ENCODE results near the gene CFC1.
"Not testable (repeated sequence)": the region's sequence is repeated elsewhere in the genome, so short reads cannot be mapped to it uniquely, and the experiment has no call there.

The CFC1 gene

DNA sequence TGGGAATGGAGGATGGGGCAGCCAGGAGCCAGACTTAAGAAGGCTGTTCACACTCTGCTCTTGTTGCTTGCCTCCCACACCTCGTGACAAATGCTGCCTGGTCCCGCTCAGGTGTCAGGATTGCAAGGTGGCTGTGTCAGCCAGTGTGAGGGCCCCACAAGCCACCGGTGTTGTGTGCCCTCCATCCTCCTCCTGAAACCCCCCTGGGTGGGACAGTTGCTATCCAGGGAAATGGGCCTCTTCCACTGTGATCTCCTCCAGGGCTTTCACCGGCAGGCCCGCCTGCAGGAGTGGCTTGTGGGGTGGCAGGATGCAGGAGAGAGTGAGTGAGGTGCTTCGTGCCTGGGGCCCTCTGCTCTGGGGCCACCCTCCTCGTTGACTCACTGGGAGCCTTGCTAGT, 16.4 kb downstream of the CFC1 start:
- DNase-seq (ENCODE audit: low read depth) = not testable (repeated sequence)

DNA sequence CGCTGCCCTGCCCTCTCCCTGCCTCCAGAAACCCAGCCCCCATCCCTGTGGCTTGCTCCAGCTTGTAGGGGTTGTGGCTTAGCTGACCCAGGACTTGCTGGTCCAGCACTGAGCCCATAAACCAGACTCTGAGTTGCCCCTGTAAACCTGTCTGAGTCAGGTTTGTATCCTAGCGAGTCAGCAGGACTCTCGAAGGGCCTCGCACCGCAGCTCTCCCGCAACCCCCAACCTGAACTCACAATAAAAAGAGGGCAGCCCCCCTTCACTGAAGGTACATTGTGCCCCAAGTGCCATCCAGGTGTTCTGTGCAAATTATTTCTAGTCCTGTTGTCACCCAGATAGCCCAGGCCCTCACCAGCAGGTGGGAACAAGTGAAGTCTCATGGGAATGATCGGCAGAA, 17.9 kb downstream of the CFC1 start:
- DNase-seq (ENCODE audit: low read depth) = not testable (repeated sequence)

DNA sequence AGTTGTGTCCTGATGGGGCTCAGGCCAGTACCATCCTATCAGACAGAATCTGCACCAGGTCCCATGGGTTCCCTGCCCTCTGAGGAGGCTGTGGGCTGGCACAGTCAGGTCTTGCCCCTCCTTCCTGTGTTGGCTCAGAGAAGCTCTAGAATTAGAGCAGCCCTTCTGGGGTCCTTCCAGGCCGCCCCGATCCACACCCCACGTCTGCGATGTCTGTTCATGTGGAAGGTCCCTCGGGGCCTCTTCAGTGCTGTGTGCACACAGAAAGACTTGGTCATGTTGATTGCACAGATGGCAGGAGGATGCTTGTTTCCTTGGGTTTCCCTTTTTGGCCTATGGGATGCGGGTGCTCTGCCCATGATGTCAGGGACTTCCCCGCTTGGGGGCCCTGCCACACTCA, 20.3 kb downstream of the CFC1 start:
- not testable (repeated sequence) for DNase-seq (ENCODE audit: low read depth)

DNA sequence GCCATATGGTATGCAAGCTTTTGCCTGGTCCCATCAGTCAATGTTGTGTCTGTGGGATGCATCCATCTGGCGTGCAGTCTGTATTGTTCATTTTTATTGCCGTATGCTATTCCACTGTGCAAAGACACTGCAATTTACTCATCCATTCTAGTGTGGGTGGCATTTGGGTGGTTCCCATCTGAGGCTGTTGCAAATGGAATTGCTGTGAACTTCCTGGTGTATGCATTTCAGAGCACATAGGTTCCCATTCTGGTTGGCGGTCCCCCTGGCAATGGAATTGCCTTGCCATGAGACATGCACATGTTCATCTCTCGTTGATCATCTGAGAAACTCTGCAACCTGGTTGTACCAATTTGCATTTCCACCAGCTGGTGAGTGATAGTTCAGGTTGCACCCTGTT, 21.8 kb downstream of the CFC1 start:
- not testable (repeated sequence) for DNase-seq (ENCODE audit: low read depth)

DNA sequence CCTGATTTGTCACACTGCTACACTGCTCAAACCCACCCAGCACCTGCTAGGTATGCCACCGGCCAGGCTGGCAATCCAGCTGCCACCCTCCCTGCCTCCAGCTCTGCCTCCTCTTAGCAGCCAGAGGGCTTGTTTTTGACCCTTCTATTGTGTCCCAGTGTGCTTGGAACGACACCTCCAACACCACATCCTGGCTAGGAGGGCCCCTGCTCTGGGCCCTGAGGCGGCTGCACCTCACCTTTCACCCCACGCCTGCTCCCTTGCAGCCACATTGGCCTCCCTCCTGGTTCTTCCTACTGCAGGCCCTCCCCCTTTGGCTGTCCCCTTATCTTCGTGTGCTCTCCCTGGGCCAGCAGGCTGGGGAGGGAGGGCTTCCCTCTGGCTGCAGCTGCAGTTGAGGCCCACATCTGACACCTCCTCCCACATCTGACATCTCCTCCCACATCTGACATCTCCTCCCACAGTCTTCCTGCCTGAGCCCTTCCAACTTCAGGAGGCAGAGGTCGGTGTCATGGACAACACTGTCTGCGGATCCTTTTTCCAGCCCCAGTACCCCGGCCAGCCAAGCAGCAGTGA, 23.1 kb downstream of the CFC1 start:
- not testable (repeated sequence) for DNase-seq (ENCODE audit: low read depth)

DNA sequence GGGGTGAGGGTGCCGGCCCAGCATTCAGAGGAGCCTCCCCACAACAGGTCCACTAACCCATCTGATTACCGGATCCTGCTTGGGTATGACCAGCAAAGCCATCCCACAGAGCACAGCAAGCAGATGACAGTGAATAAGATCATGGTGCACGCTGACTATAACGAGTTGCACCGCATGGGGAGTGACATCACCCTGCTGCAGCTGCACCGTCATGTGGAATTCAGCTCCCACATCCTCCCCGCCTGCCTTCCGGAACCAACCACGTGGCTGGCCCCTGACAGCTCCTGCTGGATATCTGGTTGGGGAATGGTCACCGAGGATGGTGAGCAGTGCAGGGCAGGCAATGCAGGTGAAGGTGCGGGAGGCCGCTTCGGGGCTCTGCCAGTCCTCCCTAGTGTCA, 25.1 kb downstream of the CFC1 start:
- DNase-seq (ENCODE audit: low read depth) = not testable (repeated sequence)

DNA sequence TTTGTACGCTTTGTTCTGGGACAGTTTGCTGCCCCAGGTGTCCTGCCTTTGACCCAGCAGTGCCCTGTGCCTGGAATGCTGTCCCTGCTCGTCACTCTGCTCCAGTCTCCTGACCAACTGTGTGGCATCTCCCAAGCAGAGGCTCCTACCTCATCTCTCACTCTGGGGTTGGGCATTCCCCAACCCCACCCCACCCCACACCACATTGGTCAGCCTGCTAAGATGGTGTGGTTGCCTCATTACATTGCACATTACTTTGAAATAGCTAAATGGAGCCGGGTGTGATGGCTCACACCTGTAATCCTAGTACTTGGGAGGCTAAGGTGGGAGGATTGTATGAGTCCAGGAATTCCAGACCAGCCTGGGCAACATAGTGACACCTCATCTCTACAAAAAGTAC, 27.4 kb downstream of the CFC1 start:
- DNase-seq (ENCODE audit: low read depth) = not testable (repeated sequence)

DNA sequence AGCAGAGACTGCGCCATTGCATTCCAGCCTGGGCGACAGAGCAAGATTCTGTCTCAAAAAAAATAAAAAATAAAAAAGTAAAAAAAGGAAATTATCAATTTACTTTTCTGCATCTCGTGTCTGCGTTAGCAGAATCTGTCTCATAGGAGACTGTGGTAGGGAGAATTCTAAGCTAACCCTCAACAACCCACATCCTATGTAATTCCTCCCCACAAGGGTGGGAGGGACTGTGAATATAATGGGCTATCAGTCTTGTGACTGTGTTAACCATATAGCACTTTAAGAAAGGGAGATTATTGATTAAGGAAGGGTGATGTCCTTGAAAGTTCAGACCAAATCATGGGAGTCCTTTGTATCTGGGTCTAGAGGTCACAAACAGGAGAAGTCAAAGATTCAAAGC, 33.2 kb downstream of the CFC1 start:
- DNase-seq (ENCODE audit: low read depth) = not testable (repeated sequence)

DNA sequence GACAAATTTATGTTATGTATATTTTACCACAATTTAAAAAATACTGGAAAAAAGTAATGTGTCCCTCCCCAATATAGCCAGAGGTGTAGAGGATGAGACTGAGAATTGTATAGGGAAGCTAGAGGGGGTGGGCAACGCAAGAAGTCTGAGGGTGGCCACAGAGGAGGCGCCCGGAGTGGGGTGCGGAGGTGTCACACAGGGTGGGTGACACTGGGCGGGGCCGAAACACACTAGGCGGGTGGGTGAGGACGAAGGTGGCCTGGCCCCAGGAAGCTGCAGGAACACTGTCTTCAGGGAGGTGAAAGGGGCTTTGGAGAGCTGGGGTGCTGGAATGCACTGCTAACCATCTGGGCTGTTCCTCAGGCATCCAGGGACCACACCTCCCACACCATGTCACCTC, 42.9 kb downstream of the CFC1 start:
- not testable (repeated sequence) for DNase-seq (ENCODE audit: low read depth)

DNA sequence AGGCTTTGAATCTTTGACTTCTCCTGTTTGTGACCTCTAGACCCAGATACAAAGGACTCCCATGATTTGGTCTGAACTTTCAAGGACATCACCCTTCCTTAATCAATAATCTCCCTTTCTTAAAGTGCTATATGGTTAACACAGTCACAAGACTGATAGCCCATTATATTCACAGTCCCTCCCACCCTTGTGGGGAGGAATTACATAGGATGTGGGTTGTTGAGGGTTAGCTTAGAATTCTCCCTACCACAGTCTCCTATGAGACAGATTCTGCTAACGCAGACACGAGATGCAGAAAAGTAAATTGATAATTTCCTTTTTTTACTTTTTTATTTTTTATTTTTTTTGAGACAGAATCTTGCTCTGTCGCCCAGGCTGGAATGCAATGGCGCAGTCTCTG, 45.2 kb downstream of the CFC1 start:
- not testable (repeated sequence) for DNase-seq (ENCODE audit: low read depth)

DNA sequence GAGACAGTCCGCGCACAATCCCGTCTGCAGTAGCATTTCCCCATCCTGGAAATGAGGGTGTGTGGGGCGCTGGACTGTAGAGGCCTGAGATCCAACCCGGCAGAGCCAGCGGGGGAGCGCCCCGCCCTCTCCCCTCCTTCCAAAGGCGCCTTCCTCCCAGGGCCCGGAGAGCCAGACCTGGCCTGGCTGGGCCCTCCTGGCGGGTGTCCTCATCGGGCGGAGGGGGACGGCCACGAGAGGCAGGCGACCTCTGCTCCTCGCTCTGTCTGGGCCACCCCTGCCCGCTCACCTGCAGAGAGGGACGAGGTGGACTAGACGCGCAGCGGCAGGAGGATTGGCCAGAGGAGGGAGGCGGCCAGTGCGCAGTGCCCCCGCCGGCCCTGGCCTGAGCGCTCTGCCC, 49.9 kb downstream of the CFC1 start:
- DNase-seq (ENCODE audit: low read depth) = not testable (repeated sequence)

DNA sequence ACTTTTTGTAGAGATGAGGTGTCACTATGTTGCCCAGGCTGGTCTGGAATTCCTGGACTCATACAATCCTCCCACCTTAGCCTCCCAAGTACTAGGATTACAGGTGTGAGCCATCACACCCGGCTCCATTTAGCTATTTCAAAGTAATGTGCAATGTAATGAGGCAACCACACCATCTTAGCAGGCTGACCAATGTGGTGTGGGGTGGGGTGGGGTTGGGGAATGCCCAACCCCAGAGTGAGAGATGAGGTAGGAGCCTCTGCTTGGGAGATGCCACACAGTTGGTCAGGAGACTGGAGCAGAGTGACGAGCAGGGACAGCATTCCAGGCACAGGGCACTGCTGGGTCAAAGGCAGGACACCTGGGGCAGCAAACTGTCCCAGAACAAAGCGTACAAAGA, 51.0 kb downstream of the CFC1 start:
- DNase-seq (ENCODE audit: low read depth) = not testable (repeated sequence)

DNA sequence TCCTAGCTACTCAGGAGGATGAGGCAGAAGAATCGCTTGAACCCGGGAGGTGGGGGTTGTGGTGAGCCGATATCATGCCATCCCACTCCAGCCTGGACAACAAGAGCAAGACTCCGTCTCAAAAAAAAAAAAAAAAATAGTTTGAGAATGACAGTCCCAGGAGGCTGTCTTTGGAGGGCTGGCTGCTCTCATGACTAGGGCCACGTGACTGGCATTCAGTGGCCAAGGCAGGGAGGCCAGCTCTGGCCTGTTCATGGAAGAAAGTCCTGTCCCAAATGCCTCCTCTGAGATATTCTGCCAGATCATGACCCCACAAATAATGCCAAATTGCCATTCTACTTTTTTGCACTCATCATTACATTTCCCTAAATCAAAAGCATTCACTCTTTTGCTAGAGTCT, 54.4 kb downstream of the CFC1 start:
- DNase-seq (ENCODE audit: low read depth) = not testable (repeated sequence)

DNA sequence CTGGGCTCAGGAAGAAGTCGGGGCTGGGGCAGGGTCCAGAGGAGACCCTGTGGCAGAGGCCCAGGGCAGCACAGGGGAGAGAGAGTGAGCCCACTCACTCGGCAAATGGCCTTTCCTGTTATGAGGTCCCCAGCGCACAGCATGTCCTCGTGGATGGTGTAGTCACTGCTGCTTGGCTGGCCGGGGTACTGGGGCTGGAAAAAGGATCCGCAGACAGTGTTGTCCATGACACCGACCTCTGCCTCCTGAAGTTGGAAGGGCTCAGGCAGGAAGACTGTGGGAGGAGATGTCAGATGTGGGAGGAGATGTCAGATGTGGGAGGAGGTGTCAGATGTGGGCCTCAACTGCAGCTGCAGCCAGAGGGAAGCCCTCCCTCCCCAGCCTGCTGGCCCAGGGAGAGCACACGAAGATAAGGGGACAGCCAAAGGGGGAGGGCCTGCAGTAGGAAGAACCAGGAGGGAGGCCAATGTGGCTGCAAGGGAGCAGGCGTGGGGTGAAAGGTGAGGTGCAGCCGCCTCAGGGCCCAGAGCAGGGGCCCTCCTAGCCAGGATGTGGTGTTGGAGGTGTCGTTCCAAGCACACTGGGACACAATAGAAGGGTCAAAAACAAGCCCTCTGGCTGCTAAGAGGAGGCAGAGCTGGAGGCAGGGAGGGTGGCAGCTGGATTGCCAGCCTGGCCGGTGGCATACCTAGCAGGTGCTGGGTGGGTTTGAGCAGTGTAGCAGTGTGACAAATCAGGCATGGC, 55.4 kb downstream of the CFC1 start:
- DNase-seq (ENCODE audit: low read depth) = not testable (repeated sequence)

DNA sequence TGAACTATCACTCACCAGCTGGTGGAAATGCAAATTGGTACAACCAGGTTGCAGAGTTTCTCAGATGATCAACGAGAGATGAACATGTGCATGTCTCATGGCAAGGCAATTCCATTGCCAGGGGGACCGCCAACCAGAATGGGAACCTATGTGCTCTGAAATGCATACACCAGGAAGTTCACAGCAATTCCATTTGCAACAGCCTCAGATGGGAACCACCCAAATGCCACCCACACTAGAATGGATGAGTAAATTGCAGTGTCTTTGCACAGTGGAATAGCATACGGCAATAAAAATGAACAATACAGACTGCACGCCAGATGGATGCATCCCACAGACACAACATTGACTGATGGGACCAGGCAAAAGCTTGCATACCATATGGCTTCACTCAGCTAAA, 56.6 kb downstream of the CFC1 start:
- not testable (repeated sequence) for DNase-seq (ENCODE audit: low read depth)

Measured in stimulated activated CD8-positive, alpha-beta memory T cell treated with anti-CD3 and anti-CD28 coated beads, Interleukin-12 subunit alpha, Interleukin-12 subunit beta, amount 100 ng/mL, for 4 hours (primary cell).